HL-60 (cell line): Measurements from ENCODE around the gene C18orf32.

Source experiments
- DNase-seq, 2 experiments: peaks; one replicate each; pipeline ENCODE4 v3.0.0-alpha.2; 2010 to 2020; ENCODE audit warnings: low read depth in 1 of 2, low spot score in 1 of 2
- H3K27ac ChIP-seq: fragments of 250-450 bp; sonication (Bioruptor Pico); replicated peaks from 2 replicates; pipeline ENCODE4 v1.5.1; 2020; ENCODE audit warnings: mild to moderate bottlenecking, moderate library complexity
- H3K27me3 ChIP-seq: fragments of 250-450 bp; sonication (Bioruptor Pico); 2 replicates; pipeline ENCODE4 v1.5.1; 2021; ENCODE audit warnings: mild to moderate bottlenecking, moderate library complexity; ENCODE audit not compliant: insufficient read depth, poor library complexity, severe bottlenecking
- H3K4me3 ChIP-seq: replicated peaks from 2 replicates; pipeline ENCODE4 v1.5.1; 2011; ENCODE audit warnings: mild to moderate bottlenecking, control low read depth, low read length; ENCODE audit not compliant: insufficient read depth
- CTCF ChIP-seq: IDR thresholded peaks from one replicate; pipeline ENCODE4 v1.5.1; 2011; ENCODE audit warnings: low read length, control low read depth, inconsistent platforms; ENCODE audit not compliant: insufficient read depth
- GABPA ChIP-seq: IDR thresholded peaks from 2 replicates; pipeline ENCODE4 v1.6.1; 2012; ENCODE audit warnings: low read depth
- POLR2AphosphoS5 ChIP-seq: IDR thresholded peaks from 2 replicates; pipeline ENCODE4 v1.6.1; 2012; ENCODE audit warnings: low read depth
- REST ChIP-seq: IDR thresholded peaks from 2 replicates; pipeline ENCODE4 v1.6.1; 2012; ENCODE audit warnings: low read depth; ENCODE audit not compliant: insufficient replicate concordance
- SPI1 ChIP-seq: IDR thresholded peaks from 2 replicates; pipeline ENCODE4 v1.6.1; 2012; ENCODE audit warnings: low read depth, mild to moderate bottlenecking, borderline replicate concordance

The C18orf32 gene

GRCh38 chr18:49486606-49486952 lies 455 bp downstream of the C18orf32 start:
- peak in 1 of 2 experiments; percentile 57 for DNase-seq
- Histone ChIP-seq H3K27me3 (no peaks in the 10 kb centered on the region), H3K4me3 (peak overlapping the region; percentile 82), H3K27ac (peak overlapping the region; percentile 77)
- TF ChIP-seq CTCF (no peak), SPI1 (peak; percentile 38; the same call in 1 of the 2 replicates)

GRCh38 chr18:49486134-49486533 lies 900 bp downstream of the C18orf32 start:
- H3K27me3 ChIP-seq: no peaks in the 10 kb centered on the region

GRCh38 chr18:49483198-49483597 lies 3.8 kb downstream of the C18orf32 start:
- no peaks in the 10 kb centered on the region for H3K27me3 ChIP-seq
- H3K4me3 ChIP-seq: no peak overlapping the region
- DNase-seq: no peak
- TF ChIP-seq SPI1: no peak
- TF ChIP-seq REST: no peak
- TF ChIP-seq CTCF: no peak
- no peak for TF ChIP-seq POLR2AphosphoS5
- no peak for TF ChIP-seq GABPA
- no peak overlapping the region for H3K27ac ChIP-seq

More at GRCh38 chr18:49486134-49486533, 900 bp downstream of the C18orf32 start:
- DNase-seq: no peak
- peak overlapping the region; percentile 82 for H3K4me3 ChIP-seq
- peak overlapping the region; percentile 77 for H3K27ac ChIP-seq
- no peak for TF ChIP-seq POLR2AphosphoS5
- TF ChIP-seq GABPA: no peak
- no peak for TF ChIP-seq SPI1
- TF ChIP-seq CTCF: no peak
- TF ChIP-seq REST: no peak

- H3K27me3 ChIP-seq: no peaks in the 10 kb centered on the region
- TF ChIP-seq POLR2AphosphoS5: no peak
- no peak for TF ChIP-seq CTCF
- no peak for TF ChIP-seq SPI1
- no peak for TF ChIP-seq GABPA
- TF ChIP-seq REST: no peak
Measured at GRCh38 chr18:49481907-49482306, 5.1 kb downstream of the C18orf32 start.

More at GRCh38 chr18:49481907-49482306, 5.1 kb downstream of the C18orf32 start:
- no peak for DNase-seq
- Histone ChIP-seq H3K27ac (no peak overlapping the region), H3K4me3 (no peak overlapping the region)
